ENCODE results near the gene ZC3H15. TPM values are rescaled to one million over a fixed set of nuclear protein-coding genes. Genes with fewer than 3 reads are reported as not detected.

ZC3H15 gene
- total RNA-seq, 1 experiment from 2014 or later = 98.1 TPM

DNA sequence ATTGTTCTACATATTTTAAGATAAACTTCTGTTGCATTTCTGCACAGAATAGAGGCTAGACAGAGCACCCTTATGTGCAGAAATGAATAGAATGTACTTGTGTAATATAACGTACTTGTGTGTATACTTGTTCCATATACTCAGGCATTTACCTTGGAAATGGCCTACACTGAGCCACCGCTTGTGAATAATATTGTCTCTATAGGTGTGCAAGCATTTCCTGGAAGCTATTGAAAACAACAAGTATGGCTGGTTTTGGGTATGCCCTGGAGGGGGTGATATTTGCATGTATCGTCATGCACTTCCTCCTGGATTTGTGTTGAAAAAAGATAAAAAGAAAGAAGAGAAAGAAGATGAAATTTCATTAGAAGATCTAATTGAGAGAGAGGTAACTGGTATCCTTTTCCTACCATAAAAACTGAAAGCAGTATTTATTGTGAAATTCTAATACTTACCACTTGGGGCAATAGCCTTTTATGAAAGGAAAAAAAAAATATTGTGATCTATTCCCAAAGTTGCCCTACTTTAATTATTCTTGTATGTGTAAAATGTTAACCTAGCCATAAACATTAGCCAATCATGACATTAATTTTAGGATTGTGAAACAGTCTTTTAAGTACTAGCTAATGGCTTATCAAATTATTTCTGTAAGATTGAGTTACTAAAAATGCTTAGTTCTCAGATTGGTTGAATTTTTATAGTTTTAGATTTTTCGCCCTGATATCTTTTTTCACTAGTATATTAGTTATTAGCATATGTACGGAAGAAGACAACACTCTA, 18.0 kb downstream of the ZC3H15 start:
- CTCF ChIA-PET = interaction anchor here (0.9 to 1.4 kb wide), 2 partner anchors 86 to 137 kb away, joined by 4 to 5 read pairs; partner anchors contain the start of gene ITGAV
- DNase-seq = no peak
- no TSS peak for BruUV-seq (replicated peaks)
- POLR2A ChIA-PET = no interaction called here
- no peak overlapping the region for H3K27ac Mint-ChIP-seq (ENCODE audit: unreplicated experiment)
- H3K36me3 Mint-ChIP-seq (ENCODE audit: insufficient read depth, unreplicated experiment) = peaks cover 85% of the 10 kb centered on the region
- TF ChIP-seq, protein P1, sequence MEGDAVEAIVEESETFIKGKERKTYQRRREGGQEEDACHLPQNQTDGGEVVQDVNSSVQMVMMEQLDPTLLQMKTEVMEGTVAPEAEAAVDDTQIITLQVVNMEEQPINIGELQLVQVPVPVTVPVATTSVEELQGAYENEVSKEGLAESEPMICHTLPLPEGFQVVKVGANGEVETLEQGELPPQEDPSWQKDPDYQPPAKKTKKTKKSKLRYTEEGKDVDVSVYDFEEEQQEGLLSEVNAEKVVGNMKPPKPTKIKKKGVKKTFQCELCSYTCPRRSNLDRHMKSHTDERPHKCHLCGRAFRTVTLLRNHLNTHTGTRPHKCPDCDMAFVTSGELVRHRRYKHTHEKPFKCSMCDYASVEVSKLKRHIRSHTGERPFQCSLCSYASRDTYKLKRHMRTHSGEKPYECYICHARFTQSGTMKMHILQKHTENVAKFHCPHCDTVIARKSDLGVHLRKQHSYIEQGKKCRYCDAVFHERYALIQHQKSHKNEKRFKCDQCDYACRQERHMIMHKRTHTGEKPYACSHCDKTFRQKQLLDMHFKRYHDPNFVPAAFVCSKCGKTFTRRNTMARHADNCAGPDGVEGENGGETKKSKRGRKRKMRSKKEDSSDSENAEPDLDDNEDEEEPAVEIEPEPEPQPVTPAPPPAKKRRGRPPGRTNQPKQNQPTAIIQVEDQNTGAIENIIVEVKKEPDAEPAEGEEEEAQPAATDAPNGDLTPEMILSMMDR (IDR thresholded peaks at IDR 0.05; ENCODE audit: insufficient read depth in 1 of 2, low read depth in 1 of 2, low read length in 1 of 2, severe bottlenecking in 1 of 2, unreplicated experiment in 1 of 2) = peak; percentile 41 to 62
- no peaks in the 10 kb centered on the region for H3K27me3 Mint-ChIP-seq (ENCODE audit: insufficient read depth, unreplicated experiment)
- intact Hi-C loops (cut with micrococcal nuclease; ENCODE audit: unreplicated experiment) = loop anchor here (1.0 kb wide), 3 partner anchors 85 to 277 kb away; no protein-coding TSS in a partner anchor
- H3K27me3 ChIP-seq (replicated peaks; ENCODE audit: control insufficient read depth, insufficient read depth, low read length) = no peaks in the 10 kb centered on the region
- H3K36me3 ChIP-seq (ENCODE audit: control insufficient read depth, insufficient read depth, low read length) = peaks cover 2% of the 10 kb centered on the region; the same call in 1 of the 2 replicates
- H3K4me1 Mint-ChIP-seq (ENCODE audit: low read depth, unreplicated experiment) = peaks cover 9% of the 10 kb centered on the region
- H3K4me3 ChIP-seq (ENCODE audit: low read depth, low read length) = no peak overlapping the region
- H3K4me3 Mint-ChIP-seq (ENCODE audit: unreplicated experiment) = no peak overlapping the region
- no peaks in the 10 kb centered on the region for H3K9me3 Mint-ChIP-seq (ENCODE audit: unreplicated experiment)
- 0 out of 2 replicates have a peak, but pooled peaks cover 4% of the 10 kb centered on the region for H3K4me1 ChIP-seq
- H3K9me3 ChIP-seq = no peaks in the 10 kb centered on the region

DNA sequence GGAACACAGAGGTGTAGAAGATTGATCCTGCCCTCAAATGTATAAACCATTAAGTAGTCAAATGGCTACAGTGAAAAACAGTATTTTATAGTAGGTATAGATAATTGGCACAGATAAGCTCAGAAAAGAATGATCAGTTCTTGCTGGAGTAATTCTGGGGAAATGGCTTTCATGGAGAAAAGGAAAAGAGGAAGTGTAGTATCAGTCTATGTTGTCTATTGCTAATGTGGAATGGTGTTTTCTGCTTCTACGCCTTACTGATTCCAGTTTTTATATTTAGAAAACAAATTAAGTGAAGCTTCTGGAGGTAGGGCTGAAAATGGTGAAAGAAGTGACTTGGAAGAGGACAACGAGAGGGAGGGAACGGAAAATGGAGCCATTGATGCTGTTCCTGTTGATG, 22.2 kb downstream of the ZC3H15 start:
- no peaks in the 10 kb centered on the region for H3K9me3 Mint-ChIP-seq (ENCODE audit: unreplicated experiment)
- peaks cover 2% of the 10 kb centered on the region; the same call in 1 of the 2 replicates for H3K36me3 ChIP-seq (ENCODE audit: control insufficient read depth, insufficient read depth, low read length)
- H3K4me3 Mint-ChIP-seq (ENCODE audit: unreplicated experiment) = no peak overlapping the region
- ChIA-PET POLR2A (no interaction called here), CTCF (interaction anchor here (1.6 kb wide), 1 partner anchor 133 kb away, joined by 4 read pairs; no protein-coding TSS in a partner anchor)
- no peaks in the 10 kb centered on the region for H3K4me1 ChIP-seq
- no peak overlapping the region for H3K4me3 ChIP-seq (ENCODE audit: low read depth, low read length)
- H3K27me3 ChIP-seq (replicated peaks; ENCODE audit: control insufficient read depth, insufficient read depth, low read length) = no peaks in the 10 kb centered on the region
- H3K27me3 Mint-ChIP-seq (ENCODE audit: insufficient read depth, unreplicated experiment) = no peaks in the 10 kb centered on the region
- DNase-seq = no peak
- H3K9me3 ChIP-seq = no peaks in the 10 kb centered on the region
- H3K4me1 Mint-ChIP-seq (ENCODE audit: low read depth, unreplicated experiment) = peaks cover 6% of the 10 kb centered on the region
- no peak overlapping the region for H3K27ac Mint-ChIP-seq (ENCODE audit: unreplicated experiment)
- BruUV-seq (replicated peaks) = no TSS peak
- peaks cover 68% of the 10 kb centered on the region for H3K36me3 Mint-ChIP-seq (ENCODE audit: insufficient read depth, unreplicated experiment)
- intact Hi-C loops (cut with micrococcal nuclease; ENCODE audit: unreplicated experiment) = no loop called here
- TF ChIP-seq, protein P1 (IDR thresholded peaks at IDR 0.05; ENCODE audit: insufficient read depth in 1 of 2, low read depth in 1 of 2, low read length in 1 of 2, severe bottlenecking in 1 of 2, unreplicated experiment in 1 of 2) = no peak

DNA sequence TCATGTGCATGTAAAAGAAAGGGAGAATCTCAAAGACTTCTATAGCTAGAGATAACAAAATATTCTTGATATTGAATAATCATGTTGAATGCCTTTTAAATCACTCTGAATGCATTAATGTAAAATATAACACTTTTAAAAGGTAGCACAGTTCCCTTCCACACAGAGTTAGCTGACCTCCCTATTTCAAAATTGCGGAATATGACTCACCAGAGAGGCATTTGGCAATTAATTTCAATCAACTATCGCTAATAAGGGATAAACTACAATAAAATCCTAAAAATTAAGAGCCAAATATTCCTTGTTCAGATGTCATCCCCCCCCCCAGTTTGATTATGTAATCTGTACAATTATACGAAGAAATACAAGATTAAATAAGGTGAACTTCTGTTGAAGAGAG, 29.3 kb downstream of the ZC3H15 start:
- DNase-seq = no peak
- intact Hi-C loops (cut with micrococcal nuclease; ENCODE audit: unreplicated experiment) = no loop called here
- Mint-ChIP-seq H3K9me3 (ENCODE audit: unreplicated experiment) (no peaks in the 10 kb centered on the region), H3K4me1 (ENCODE audit: low read depth, unreplicated experiment) (no peaks in the 10 kb centered on the region), H3K36me3 (ENCODE audit: insufficient read depth, unreplicated experiment) (peaks cover 33% of the 10 kb centered on the region), H3K4me3 (ENCODE audit: unreplicated experiment) (no peak overlapping the region), H3K27ac (ENCODE audit: unreplicated experiment) (no peak overlapping the region), H3K27me3 (ENCODE audit: insufficient read depth, unreplicated experiment) (no peaks in the 10 kb centered on the region)
- BruUV-seq (replicated peaks) = no TSS peak
- H3K36me3 ChIP-seq (ENCODE audit: control insufficient read depth, insufficient read depth, low read length) = no peaks in the 10 kb centered on the region
- TF ChIP-seq, protein P1 (IDR thresholded peaks at IDR 0.05; ENCODE audit: insufficient read depth in 1 of 2, low read depth in 1 of 2, low read length in 1 of 2, severe bottlenecking in 1 of 2, unreplicated experiment in 1 of 2) = no peak
- H3K27me3 ChIP-seq (replicated peaks; ENCODE audit: control insufficient read depth, insufficient read depth, low read length) = no peaks in the 10 kb centered on the region
- H3K4me3 ChIP-seq (ENCODE audit: low read depth, low read length) = no peak overlapping the region
- ChIA-PET POLR2A (no interaction called here), CTCF (no interaction called here)
- no peaks in the 10 kb centered on the region for H3K9me3 ChIP-seq
- no peaks in the 10 kb centered on the region for H3K4me1 ChIP-seq
